Forelimb muscle (tissue), 1 donor: ENCODE data around the gene PPP1R12B. TPM values are rescaled to one million over a fixed set of nuclear protein-coding genes. Genes with fewer than 3 reads are reported as not detected.
"Not testable (repeated sequence)": the region's sequence is repeated elsewhere in the genome, so short reads cannot be mapped to it uniquely, and the experiment has no call there.

Source experiments
- DNase-seq: peaks from one replicate; pipeline ENCODE4 v3.0.0-alpha.2; 2013; ENCODE audit warnings: low read depth
- polyA plus RNA-seq: library from polyadenylated mRNA; unstranded; fragments of 120-200 nt; gene quantifications from one replicate; pipeline ENCODE4 v1.2.1, GENCODE V29; 2013; ENCODE audit not compliant: insufficient read length

Gene PPP1R12B
- polyA plus RNA-seq, 1 donor, result 73.3 TPM

DNA sequence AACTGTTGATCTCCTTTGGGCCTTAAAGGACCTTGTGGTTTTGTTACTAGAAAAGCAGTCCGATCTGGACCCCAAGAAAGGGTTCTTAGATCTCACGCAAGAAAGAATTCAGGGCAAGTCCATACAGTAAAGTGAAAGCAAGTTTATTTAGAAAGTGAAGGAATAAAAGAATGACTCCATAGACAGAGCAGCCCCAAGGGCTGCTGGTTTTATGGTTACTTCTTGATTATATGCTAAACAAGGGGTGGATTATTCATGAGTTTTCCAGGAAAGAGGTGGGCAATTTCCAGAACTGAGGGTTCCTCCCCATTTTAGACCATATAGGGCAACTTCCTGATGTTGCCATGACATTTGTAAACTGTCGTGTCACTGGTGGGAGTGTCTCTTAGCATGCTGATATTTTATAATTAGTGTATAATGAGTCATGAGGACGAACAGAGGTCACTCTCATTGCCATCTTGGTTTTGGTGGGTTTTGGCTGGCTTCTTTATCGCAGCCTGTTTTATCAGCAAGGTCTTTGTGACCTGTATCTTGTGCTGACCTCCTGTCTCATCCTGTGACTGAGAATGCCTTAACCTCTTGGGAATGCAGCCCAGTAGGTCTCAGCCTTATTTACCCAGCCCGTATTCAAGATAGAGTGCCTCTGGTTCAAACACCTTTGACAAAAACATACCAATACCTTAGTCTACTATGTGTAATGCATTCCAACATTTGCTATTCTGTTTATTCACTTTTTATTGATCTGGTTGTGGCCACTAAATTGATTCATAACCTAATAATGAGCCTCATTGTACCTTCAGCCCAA is 183.5 kb downstream of the PPP1R12B start:
- DNase-seq, result not testable (repeated sequence)

GRCh38 chr1:202539166-202539574 is 190.7 kb downstream of the PPP1R12B start:
- DNase-seq, result not testable (repeated sequence)

GRCh38 chr1:202539583-202539982 is 191.1 kb downstream of the PPP1R12B start:
- DNase-seq, result not testable (repeated sequence)

GRCh38 chr1:202540014-202540413 is 191.5 kb downstream of the PPP1R12B start:
- no peak for DNase-seq

DNA sequence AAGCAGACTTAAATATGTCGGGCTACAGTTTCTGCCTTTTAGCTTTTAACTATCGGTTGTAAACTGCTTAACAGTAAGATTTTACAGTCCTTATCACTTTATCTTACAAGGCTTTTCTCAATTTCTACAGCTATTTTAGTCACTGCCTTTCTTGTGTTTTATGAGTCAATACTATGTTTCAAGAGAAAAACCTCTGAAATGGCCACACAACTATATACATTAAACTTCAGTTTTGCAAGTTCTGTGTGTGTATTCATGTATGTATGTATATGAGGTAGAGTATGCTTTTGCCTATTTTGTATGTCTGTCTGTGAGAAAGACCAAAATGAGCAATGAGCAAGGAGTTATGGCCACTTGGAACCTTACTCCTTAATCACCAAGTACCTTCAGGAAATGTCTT is 191.9 kb downstream of the PPP1R12B start:
- DNase-seq, result no peak

DNA sequence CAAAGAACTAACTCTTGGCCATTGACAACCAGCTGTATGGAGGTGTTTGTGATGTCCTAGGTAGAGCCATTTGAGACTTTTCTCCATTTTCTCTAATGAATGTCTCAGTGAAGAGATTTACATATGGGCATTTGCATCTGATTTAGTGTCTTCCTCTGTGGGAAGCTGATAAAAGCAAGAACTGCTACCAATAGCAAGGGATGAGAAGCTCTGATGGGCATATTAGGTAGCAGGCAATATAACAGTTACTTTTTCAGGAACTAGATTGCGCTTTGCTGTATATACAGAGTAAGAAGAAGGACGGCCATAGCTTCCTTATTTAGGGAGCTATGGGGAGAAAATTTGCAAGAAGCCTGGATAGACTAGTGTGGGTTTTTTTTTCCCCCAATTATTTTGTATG is 192.4 kb downstream of the PPP1R12B start:
- DNase-seq, result not testable (repeated sequence)

- not testable (repeated sequence) for DNase-seq
Measured at GRCh38 chr1:202542415-202542814, 193.9 kb downstream of the PPP1R12B start.

- not testable (repeated sequence) for DNase-seq
Measured at GRCh38 chr1:202543537-202543936, 195.0 kb downstream of the PPP1R12B start.

- DNase-seq, result not testable (repeated sequence)
Measured at GRCh38 chr1:202544766-202545449, 196.4 kb downstream of the PPP1R12B start.

DNA sequence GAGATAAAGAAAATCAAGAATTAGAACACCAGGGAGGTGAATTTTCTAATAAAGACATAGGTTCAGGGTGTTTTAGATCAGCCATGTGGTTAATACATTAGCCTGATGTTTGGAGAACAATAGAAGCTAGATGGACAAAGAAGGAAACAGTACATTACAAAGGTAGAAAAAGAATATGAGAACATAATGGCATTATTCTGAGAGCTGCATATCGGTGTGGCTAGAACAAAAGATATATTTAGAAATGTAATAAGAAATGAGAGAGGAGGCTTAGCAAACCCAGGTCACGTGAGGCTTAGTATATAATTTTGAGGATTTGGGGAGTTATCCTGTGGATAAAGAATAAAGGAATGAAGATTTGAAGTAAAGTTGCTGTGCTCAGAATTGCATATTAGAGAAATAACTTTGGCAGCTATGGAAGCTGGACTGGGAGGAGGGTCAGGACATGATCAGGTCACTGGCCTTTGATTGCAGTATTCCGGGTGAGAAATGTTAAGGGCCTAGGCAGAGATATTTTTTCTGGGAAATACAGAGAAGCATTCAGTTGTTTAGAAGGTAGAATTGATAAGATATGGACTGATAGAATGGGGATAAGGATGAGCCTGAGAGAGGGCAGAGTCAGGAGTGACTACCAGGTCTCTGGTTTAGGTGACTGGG is 197.3 kb downstream of the PPP1R12B start:
- DNase-seq, result not testable (repeated sequence)

- DNase-seq, result not testable (repeated sequence)
Measured at GRCh38 chr1:202546377-202546776, 197.9 kb downstream of the PPP1R12B start.

DNA sequence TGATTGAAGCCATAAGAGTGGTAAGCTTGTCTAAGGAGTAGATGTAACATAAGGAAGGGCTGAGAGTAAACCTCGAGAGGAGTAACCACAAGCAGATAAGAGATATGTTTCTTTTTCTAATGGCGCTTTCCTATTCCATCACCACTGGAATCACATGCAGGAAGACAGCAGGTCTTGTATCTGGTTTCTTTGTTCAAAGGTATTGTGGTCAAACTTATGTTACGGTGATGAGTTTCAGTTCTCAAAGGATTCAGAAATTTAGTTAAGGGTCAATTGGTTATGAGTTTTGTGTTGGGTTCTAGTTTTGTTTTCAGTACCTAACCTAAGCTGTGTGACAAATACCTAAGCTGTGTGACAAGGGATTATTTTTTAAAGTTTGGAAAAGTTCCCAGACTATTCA is 198.3 kb downstream of the PPP1R12B start:
- not testable (repeated sequence) for DNase-seq

GRCh38 chr1:202547215-202547614 is 198.7 kb downstream of the PPP1R12B start:
- DNase-seq, result no peak

GRCh38 chr1:202550088-202550487 is 201.6 kb downstream of the PPP1R12B start:
- DNase-seq, result not testable (repeated sequence)

GRCh38 chr1:202551683-202552082 is 203.2 kb downstream of the PPP1R12B start:
- no peak for DNase-seq

DNA sequence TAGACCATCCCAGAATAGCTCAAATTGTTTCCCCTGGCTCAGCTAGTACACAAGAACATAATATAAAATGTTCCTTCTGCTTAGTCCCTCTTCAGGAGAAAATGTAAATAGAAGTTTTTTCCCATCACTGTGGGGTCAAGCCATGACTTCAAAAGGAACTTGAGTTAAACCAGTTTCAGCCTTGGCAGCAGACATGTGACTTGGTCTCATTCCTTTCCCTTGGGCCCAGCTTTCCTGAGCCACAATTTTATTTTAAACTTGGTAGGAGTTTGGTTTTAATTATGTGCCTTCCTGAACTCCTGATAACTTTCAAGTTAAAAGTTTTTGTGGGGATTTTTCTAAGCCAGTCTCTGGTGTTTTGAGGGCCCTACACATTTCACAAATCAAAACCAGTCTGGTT is 204.1 kb downstream of the PPP1R12B start:
- not testable (repeated sequence) for DNase-seq

- not testable (repeated sequence) for DNase-seq
Measured at GRCh38 chr1:202553078-202553477, 204.6 kb downstream of the PPP1R12B start.

GRCh38 chr1:202553560-202554038 is 205.1 kb downstream of the PPP1R12B start:
- no peak for DNase-seq

DNA sequence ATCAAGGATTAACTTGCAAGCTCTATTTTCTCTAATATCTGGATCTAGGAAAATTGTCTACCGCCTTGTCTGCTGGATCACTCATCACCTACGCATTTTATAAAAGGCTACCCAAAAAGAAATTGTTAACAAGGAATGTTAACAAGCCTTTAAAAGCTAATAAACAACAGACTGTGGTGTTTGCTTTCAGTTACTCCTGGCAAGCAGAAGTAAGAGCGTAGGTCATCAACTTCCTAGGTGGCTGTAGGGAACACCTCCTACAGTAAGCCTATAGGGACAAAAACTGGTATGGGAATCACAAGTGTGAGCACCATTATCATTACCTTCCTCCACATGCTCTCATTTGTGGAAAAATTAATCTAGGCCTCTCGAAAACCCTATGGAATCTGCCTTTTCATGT is 206.1 kb downstream of the PPP1R12B start:
- not testable (repeated sequence) for DNase-seq

- not testable (repeated sequence) for DNase-seq
Measured at GRCh38 chr1:202556037-202556436, 207.5 kb downstream of the PPP1R12B start.

DNA sequence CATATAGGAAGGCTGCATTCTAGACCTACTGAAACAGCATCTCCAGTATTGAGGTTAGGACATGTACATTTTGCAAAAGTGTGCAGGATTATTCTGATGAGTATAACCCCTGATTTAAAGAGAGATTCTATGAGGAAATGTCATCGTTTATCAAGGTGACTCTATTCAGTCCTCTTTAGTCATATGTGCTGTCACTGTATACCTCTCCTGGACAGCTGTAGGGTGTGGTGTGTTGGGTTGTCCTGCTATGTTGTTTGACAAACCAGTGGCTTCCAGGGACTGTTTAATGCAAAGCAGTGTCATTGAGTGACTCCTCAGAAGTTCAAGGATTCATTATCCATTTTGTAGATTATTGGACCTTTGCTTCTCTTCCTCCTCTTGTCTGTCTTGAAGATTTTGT is 209.2 kb downstream of the PPP1R12B start:
- DNase-seq, result not testable (repeated sequence)

DNA sequence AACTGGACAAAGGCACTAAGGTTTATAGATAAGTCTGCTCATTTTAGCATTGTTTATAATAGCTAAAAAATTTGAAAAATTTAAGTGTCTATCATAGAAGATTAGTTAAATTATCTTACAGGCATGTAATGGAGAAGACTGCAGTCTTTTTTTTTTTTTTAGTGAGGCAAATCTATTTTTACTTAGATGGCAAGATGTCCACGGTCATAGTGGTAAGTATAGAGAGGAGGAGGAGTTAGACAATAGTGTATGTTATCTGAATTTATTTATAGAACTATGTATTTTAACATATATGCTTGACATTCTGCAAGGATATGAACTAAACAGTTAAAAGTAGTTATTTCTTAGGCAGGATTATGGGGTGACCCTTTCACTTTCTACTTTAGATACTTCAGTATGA is 212.7 kb downstream of the PPP1R12B start:
- DNase-seq, result no peak
